Measurements from ENCODE around the gene ZNF99. TPM values are rescaled to one million over a fixed set of nuclear protein-coding genes. Genes with fewer than 3 reads are reported as not detected.
"Not testable (repeated sequence)": the region's sequence is repeated elsewhere in the genome, so short reads cannot be mapped to it uniquely, and the experiment has no call there.

ZNF99 gene
- total RNA-seq, 2 donors from 2014 or later: 1.2 TPM; not detected in 1

GRCh38 chr19:22807061-22807835, 23.3 kb upstream of the ZNF99 start:
- intact Hi-C loops (cut with DNase I): no loop called here

GRCh38 chr19:22806418-22806817, 22.5 kb upstream of the ZNF99 start:
- 39% methylated on average over 11 of the region's 11 CpGs for WGBS
- H3K4me3 ChIP-seq: no peak overlapping the region
- no peaks in the 10 kb centered on the region for H3K9me3 ChIP-seq
- H3K27me3 ChIP-seq (replicated peaks; ENCODE audit: insufficient read depth): peaks cover 2% of the 10 kb centered on the region
- intact Hi-C loops (cut with DNase I): no loop called here
- no peaks in the 10 kb centered on the region for H3K36me3 ChIP-seq
- no peak for TF ChIP-seq CTCF (IDR thresholded peaks at IDR 0.05)
- TF ChIP-seq POLR2A (IDR thresholded peaks at IDR 0.05): no peak
- no peak for TF ChIP-seq POLR2AphosphoS5 (IDR thresholded peaks at IDR 0.05)
- no peaks in the 10 kb centered on the region for H3K4me1 ChIP-seq (replicated peaks)
- no peak overlapping the region for H3K27ac ChIP-seq
- no peak for DNase-seq (ENCODE audit: low spot score)

More at GRCh38 chr19:22807061-22807835, 23.3 kb upstream of the ZNF99 start:
- H3K4me1 ChIP-seq (replicated peaks): no peaks in the 10 kb centered on the region
- TF ChIP-seq CTCF (IDR thresholded peaks at IDR 0.05) (no peak), POLR2AphosphoS5 (IDR thresholded peaks at IDR 0.05) (no peak), POLR2A (IDR thresholded peaks at IDR 0.05) (no peak)
- WGBS: 9% methylated on average over 62 of the region's 72 CpGs
- H3K36me3 ChIP-seq: no peaks in the 10 kb centered on the region
- no peak overlapping the region for H3K27ac ChIP-seq
- H3K9me3 ChIP-seq: no peaks in the 10 kb centered on the region
- no peak for DNase-seq (ENCODE audit: low spot score)
- H3K27me3 ChIP-seq (replicated peaks; ENCODE audit: insufficient read depth): peaks cover 2% of the 10 kb centered on the region
- H3K4me3 ChIP-seq: no peak overlapping the region

GRCh38 chr19:22797040-22797439, 13.1 kb upstream of the ZNF99 start:
- H3K4me1 ChIP-seq (replicated peaks): no peaks in the 10 kb centered on the region
- 46% methylated on average over 5 of the region's 5 CpGs for WGBS
- DNase-seq (ENCODE audit: low spot score): no peak
- H3K9me3 ChIP-seq: no peaks in the 10 kb centered on the region
- intact Hi-C loops (cut with DNase I): no loop called here
- H3K27ac ChIP-seq: no peak overlapping the region
- H3K36me3 ChIP-seq: no peaks in the 10 kb centered on the region
- no peak for TF ChIP-seq POLR2AphosphoS5 (IDR thresholded peaks at IDR 0.05)
- TF ChIP-seq CTCF (IDR thresholded peaks at IDR 0.05): no peak
- TF ChIP-seq POLR2A (IDR thresholded peaks at IDR 0.05): no peak
- no peak overlapping the region for H3K4me3 ChIP-seq
- no peaks in the 10 kb centered on the region for H3K27me3 ChIP-seq (replicated peaks; ENCODE audit: insufficient read depth)

GRCh38 chr19:22792863-22793262, 8.9 kb upstream of the ZNF99 start:
- 96% methylated on average over 4 of the region's 4 CpGs for WGBS

GRCh38 chr19:22735911-22736645, 47.9 kb downstream of the ZNF99 start:
- Histone ChIP-seq H3K4me3 (no peak overlapping the region), H3K4me1 (replicated peaks) (no peaks in the 10 kb centered on the region), H3K9me3 (no peaks in the 10 kb centered on the region), H3K27me3 (replicated peaks; ENCODE audit: insufficient read depth) (no peaks in the 10 kb centered on the region), H3K27ac (no peak overlapping the region), H3K36me3 (no peaks in the 10 kb centered on the region)
- intact Hi-C loops (cut with DNase I): no loop called here
- no peak for TF ChIP-seq CTCF (IDR thresholded peaks at IDR 0.05)
- no peak for TF ChIP-seq POLR2A (IDR thresholded peaks at IDR 0.05)
- TF ChIP-seq POLR2AphosphoS5 (IDR thresholded peaks at IDR 0.05): no peak
- no peak for DNase-seq (ENCODE audit: low spot score)
- 84% methylated on average over 4 of the region's 4 CpGs for WGBS

More at GRCh38 chr19:22792863-22793262, 8.9 kb upstream of the ZNF99 start:
- H3K36me3 ChIP-seq; intact Hi-C loops (cut with DNase I); H3K27ac ChIP-seq; H3K9me3 ChIP-seq; H3K4me3 ChIP-seq; H3K4me1 ChIP-seq (replicated peaks); H3K27me3 ChIP-seq (replicated peaks; ENCODE audit: insufficient read depth); DNase-seq (ENCODE audit: low spot score): not testable (repeated sequence)

All from prostate gland (tissue), 2 donors.